ENCODE results near the gene C4B.

GRCh38 chr6:32068867-32069266, 54.3 kb downstream of the C4B start:
- TF ChIP-seq CTCF (IDR thresholded peaks at IDR 0.05) (no peak), POLR2A (IDR thresholded peaks at IDR 0.05) (no peak)
